ENCODE data around the gene GPR61.

GPR61 gene

DNA sequence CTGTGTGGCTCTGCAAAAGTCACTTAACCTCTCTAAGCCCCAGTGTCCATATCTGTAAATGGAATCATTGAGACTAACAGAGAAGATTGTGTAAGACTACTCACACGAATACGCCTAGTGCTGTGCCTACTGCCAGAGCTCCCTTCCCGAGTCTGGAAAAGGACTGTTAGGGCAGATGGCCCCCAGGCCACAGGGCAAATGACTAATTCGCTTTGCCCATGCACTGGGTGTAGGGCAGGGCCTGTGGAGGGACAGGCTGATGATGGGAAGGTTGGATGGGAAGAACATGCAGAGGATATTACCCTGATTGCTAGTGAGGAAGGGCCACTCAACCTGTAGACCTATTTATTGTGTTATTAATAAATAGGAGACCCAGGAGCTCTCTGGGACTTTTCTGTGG lies 4.2 kb upstream of the GPR61 start:
- DNase-seq (ENCODE audit: low read depth in 2 of 2), result no peak

DNA sequence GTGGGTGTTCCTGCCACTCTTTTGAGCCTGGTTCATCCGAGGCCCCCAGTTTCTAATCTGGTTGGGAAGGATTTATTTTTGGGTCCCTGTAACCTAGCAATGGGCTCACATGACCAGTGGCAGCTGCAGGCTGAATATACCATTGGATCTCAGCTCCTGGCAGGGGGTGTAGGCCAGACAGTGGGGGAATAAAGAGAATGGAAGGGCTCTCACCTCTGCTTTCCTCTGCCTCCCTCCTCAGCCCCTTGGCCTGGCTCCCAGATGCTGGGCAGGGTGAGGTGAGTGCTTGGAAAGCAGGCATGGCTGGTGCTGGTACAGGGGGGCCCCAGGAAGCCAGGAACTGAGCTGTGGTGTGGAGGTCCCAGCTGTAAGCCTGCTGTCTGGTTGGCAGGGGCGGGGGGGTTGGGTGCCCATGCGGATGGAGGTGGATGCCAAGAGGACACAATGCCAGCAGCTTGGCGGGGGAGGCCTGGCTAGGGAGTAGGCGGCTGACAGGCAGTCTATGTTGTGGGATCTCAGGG lies 3.6 kb upstream of the GPR61 start:
- no peak for DNase-seq (ENCODE audit: low read depth in 2 of 2)

DNA sequence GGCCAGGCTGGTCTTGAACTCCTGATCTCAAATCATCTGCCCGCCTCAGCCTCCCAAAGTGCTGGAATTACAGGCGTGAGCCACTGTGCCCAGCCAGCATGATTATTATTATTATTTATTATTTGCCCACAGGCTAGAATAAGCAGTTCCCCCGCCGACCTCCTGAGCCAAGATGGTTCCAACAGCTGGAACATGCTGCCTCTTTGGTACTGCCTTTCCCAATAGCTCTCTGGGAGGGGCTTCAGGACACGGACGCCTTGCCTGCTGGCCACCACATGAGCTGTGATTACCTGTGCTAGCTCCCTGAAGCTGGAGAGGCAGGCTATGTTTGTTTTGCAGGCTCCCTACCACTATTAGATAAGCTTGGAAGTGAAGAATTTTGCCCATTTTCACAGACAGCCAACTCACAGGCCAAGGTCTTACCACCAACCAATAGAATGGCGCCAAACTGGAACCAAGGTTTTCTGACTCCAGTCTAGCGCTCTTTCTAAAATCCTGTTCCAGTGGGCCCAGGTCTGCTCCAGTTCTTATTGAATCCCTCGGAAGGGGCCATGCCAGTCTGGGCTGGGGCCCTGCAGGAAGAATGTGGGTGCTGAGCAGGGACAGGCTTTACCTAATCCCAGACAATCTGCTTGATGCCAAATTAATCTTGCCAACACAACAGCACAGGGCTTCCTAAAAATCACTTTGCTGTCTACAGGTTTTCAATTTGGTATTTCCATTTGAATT lies 2.1 kb upstream of the GPR61 start:
- no peak for DNase-seq (ENCODE audit: low read depth in 2 of 2)

DNA sequence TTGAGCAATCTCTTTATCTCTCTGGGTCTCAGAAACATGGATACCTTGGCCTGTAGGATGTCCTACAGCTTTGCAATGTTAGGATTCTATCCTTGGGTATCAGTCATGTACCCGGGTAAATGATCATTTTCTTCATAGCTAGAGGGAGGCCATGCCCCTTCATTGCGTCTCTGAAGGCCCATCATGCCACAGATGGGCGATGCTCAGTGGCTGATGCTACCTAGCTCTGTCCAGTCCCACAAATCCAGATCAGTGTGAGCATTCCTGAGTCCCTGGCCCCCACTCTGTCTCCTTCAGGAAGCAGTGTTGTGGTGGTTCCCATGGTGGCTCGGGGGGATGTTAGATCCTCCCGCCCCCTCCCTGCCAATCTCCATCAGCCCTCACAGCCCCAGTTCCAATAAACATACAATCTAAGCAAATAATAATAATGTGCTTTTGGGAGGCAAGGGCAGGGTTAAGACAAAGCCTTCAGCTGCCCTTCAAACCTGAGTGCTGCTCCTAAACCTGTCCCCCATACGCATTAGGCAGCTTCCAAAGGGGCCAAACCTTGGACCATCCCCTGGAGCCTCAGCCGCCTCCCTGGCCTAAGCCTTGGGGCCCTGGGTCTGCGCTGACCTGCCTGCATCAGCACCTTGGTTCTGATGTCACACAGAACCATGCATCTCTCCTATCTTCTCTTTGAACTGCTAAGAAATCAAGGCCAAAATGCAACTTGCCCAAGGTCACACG lies 681 bp upstream of the GPR61 start:
- no peak for DNase-seq (ENCODE audit: low read depth in 2 of 2)

GRCh38 chr1:109541102-109541501 lies 1.4 kb downstream of the GPR61 start:
- no peak for DNase-seq (ENCODE audit: low read depth in 2 of 2)

- no peak for DNase-seq (ENCODE audit: low read depth in 2 of 2)
Observed at GRCh38 chr1:109542657-109543056, 3.0 kb downstream of the GPR61 start.

- DNase-seq (ENCODE audit: low read depth in 2 of 2), result no peak
Observed at GRCh38 chr1:109543283-109543987, 3.8 kb downstream of the GPR61 start.

DNA sequence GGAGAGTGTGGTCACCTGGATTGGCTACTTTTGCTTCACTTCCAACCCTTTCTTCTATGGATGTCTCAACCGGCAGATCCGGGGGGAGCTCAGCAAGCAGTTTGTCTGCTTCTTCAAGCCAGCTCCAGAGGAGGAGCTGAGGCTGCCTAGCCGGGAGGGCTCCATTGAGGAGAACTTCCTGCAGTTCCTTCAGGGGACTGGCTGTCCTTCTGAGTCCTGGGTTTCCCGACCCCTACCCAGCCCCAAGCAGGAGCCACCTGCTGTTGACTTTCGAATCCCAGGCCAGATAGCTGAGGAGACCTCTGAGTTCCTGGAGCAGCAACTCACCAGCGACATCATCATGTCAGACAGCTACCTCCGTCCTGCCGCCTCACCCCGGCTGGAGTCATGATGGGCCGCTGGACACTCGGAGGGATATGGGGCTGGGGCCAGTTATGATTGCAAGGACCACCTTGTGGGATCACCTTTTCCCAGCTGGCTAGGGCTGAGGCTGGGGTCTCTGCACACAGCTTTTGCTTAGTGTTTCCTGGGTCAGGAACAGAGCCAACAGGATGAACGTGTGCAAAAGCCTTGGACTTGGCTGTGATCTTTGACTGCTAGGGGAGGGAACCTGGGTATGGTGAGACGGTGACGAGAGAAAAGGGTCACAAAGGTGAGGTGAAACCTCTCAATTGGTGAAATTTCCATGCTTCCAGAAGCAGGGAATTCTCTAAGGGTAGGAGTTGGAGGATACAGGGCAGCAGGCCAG lies 4.5 kb downstream of the GPR61 start:
- no peak for DNase-seq (ENCODE audit: low read depth in 2 of 2)

DNA sequence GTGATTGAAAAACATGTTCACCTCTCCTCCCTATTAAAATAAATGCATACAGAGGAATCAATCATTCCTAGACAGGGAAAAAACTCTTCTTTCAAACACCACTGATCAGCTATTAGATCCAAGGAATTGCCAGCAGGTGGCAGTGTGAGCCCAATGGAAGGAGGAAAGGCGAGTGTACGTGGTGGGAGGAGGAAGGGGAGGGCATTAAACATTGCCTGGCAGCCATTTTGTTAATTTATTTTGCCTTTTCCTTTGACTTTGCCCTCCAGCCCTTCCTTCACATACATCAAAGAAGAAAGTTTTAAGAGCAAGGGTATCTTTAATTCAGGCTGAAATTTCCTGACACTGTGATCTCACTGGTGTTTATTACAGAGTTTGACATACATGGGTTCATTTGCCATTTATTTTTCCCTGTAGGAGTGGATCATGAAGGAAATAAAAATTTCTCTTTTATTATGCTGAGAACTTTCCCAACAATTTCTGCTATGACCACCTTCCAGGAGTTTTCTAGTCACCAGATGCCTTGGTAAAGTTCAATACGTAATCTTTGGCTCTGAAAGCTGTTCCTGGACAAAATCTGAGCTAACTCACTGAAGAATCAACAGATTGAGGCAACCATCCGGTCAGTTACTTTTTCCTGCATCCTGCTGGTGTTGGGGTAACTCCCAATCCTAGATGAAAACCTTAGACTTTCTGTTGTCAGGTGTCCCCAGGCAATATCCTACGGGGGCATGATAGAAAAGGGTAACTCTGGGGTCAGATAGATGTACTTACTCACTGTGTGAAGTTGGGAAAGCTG lies 6.8 kb downstream of the GPR61 start:
- DNase-seq (ENCODE audit: low read depth in 2 of 2), result peak; percentile 86 to 88

- DNase-seq (ENCODE audit: low read depth in 2 of 2), result peak in 1 of 2 donors; percentile 9
Observed at GRCh38 chr1:109547463-109548320, 8.0 kb downstream of the GPR61 start.

GRCh38 chr1:109548321-109549267 lies 8.9 kb downstream of the GPR61 start, which contains the start of gene GNAI3:
Gene GNAI3, plus strand, starts transcription at chr1:109548615. Its CDS starts 106 bp downstream, at chr1:109548721.
- DNase-seq (ENCODE audit: low read depth in 2 of 2), result peak; percentile 88 to 94

- no peak for DNase-seq (ENCODE audit: low read depth in 2 of 2)
Observed at GRCh38 chr1:109556563-109556962, 16.9 kb downstream of the GPR61 start.

GRCh38 chr1:109557520-109557919 lies 17.8 kb downstream of the GPR61 start:
- DNase-seq (ENCODE audit: low read depth in 2 of 2), result no peak

DNA sequence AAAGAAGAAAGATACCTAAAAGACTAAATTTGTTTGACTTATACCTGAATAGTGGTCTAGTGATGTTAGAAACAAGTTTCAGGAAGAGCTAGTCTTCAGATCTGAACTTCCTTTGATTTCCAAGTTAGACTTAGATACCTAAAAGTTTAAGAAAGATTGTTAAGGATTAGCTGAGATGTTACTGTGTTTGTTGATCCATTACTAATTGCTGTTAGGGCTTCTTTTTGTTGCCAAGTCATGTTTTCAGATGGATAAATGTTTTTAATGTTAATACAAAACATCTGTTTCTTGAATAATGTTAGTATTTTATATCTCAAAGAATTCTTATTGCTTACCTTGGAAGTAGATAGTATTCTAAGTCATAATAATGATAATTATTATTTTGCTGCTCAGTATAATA lies 20.3 kb downstream of the GPR61 start:
- DNase-seq (ENCODE audit: low read depth in 2 of 2), result no peak

DNA sequence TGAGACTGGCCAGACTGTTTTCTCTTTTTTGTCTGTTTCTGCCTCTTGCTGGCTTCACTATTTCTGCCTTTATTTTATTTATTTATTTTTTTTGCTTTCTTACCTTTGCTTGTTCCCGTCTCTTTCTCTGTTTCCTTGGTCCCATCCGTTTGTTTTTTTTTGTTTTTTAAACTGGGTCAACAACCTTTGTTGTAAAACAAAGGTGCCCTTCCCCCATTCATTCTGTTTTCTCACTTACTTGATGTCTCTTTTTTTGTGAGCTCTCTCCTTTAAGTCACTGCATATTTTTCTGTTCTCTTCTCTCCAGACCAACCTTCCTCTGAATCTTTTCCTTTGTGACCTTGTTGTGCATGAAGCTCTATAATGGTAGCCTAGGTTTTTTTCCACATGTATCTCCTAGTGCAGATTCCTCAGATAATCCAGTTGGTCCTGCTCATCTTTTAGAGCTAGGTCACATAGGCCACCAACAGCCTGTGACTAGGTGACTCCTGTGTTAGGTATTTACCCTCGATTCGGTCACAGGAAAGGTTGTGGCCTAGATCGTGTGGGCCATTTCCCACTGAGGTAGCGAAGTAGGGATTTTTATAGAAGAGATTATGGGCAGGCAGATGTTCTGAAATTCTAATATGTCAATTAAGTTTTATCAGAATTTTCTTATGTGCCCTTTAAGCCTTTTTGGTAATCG lies 24.7 kb downstream of the GPR61 start:
- DNase-seq (ENCODE audit: low read depth in 2 of 2), result no peak

DNA sequence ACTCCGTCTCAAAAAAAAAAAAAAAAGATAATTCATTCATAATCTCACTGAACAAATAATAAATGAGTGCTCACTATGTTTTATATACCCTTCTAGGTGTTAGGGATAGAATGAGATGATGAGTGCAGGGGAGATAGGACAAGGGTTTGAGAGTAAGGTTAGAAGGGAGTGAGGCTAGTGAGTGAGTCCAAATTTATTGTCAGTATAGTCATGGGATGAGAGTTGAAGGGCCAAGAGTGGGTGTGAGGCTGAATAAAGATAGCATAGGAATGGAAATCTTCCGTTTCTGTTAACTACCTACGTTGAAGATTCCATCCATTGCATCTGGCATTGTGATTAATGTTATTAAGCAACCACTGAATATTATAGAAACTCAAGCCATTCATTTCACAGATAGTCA lies 25.6 kb downstream of the GPR61 start:
- no peak for DNase-seq (ENCODE audit: low read depth in 2 of 2)

- DNase-seq (ENCODE audit: low read depth in 2 of 2), result no peak
Observed at GRCh38 chr1:109566982-109567381, 27.3 kb downstream of the GPR61 start.

Data from stimulated activated CD4-positive, alpha-beta T cell treated with anti-CD3 and anti-CD28 coated beads, Interleukin-4, amount 100 ng/mL, for 48 hours (primary cell).